ENCODE results near the gene PSD2. TPM values are rescaled to one million over a fixed set of nuclear protein-coding genes. Genes with fewer than 3 reads are reported as not detected.
A peak's percentile ranks its signal among the peaks of the same experiment; 100 is the strongest.

The PSD2 gene
- not detected for total RNA-seq

- ChIA-PET POLR2A (no interaction called here), CTCF (interaction anchor here (1.2 to 1.6 kb wide), 2 partner anchors 8 to 174 kb away, joined by 3 to 4 read pairs; no protein-coding TSS in a partner anchor)
- Mint-ChIP-seq H3K4me3 (no peak within 1 kb of the TSS), H3K27ac (no peak within 1 kb of the TSS), H3K36me3 (ENCODE audit: low read depth) (no peaks in the 10 kb centered on the region), H3K9me3 (no peaks in the 10 kb centered on the region), H3K27me3 (peaks cover 65% of the 10 kb centered on the region), H3K4me1 (no peaks in the 10 kb centered on the region)
- DNase-seq = no peak
Measured at GRCh38 chr5:139795074-139796001, at the start of gene PSD2. Gene PSD2, plus strand, starts transcription at chr5:139795808. Its CDS starts 13,633 bp downstream, at chr5:139809441.

- peaks cover 65% of the 10 kb centered on the region for H3K27me3 Mint-ChIP-seq
- H3K36me3 Mint-ChIP-seq (ENCODE audit: low read depth) = no peaks in the 10 kb centered on the region
- no peak overlapping the region for H3K27ac Mint-ChIP-seq
- ChIA-PET POLR2A (interaction anchor here (0.5 to 1.4 kb wide), 2 partner anchors 102 to 311 kb away, joined by 3 read pairs; no protein-coding TSS in a partner anchor), CTCF (interaction anchor here (1.3 to 1.6 kb wide), 3 partner anchors 19 to 40 kb away, joined by 3 to 8 read pairs (median 4); no protein-coding TSS in a partner anchor)
- peaks cover 22% of the 10 kb centered on the region for H3K4me1 Mint-ChIP-seq
- no peaks in the 10 kb centered on the region for H3K9me3 Mint-ChIP-seq
- H3K4me3 Mint-ChIP-seq = peak overlapping the region; percentile 57
- peak; percentile 40 for DNase-seq
Measured at GRCh38 chr5:139746691-139747582, 48.7 kb upstream of the PSD2 start.

GRCh38 chr5:139747583-139748504, 47.8 kb upstream of the PSD2 start:
- no peaks in the 10 kb centered on the region for H3K9me3 Mint-ChIP-seq
- no peaks in the 10 kb centered on the region for H3K36me3 Mint-ChIP-seq (ENCODE audit: low read depth)
- CTCF ChIA-PET = interaction anchor here (0.7 to 1.5 kb wide), 4 partner anchors 14 to 39 kb away, joined by 3 to 8 read pairs (median 4); no protein-coding TSS in a partner anchor
- POLR2A ChIA-PET = interaction anchor here (1.4 kb wide), 1 partner anchor 103 kb away, joined by 3 read pairs; no protein-coding TSS in a partner anchor
- peaks cover 67% of the 10 kb centered on the region for H3K27me3 Mint-ChIP-seq
- H3K4me1 Mint-ChIP-seq = peaks cover 25% of the 10 kb centered on the region
- H3K4me3 Mint-ChIP-seq = peak overlapping the region; percentile 57
- no peak overlapping the region for H3K27ac Mint-ChIP-seq
- peak; percentile 34 for DNase-seq

- Mint-ChIP-seq H3K9me3 (no peaks in the 10 kb centered on the region), H3K27me3 (peaks cover 68% of the 10 kb centered on the region), H3K27ac (no peak overlapping the region), H3K4me1 (peaks cover 25% of the 10 kb centered on the region), H3K36me3 (ENCODE audit: low read depth) (no peaks in the 10 kb centered on the region), H3K4me3 (no peak overlapping the region)
- DNase-seq = no peak
- CTCF ChIA-PET = interaction anchor here (0.7 to 1.5 kb wide), 3 partner anchors 13 to 27 kb away, joined by 3 to 8 read pairs (median 5); no protein-coding TSS in a partner anchor
- POLR2A ChIA-PET = no interaction called here
Measured at GRCh38 chr5:139748505-139748826, 47.1 kb upstream of the PSD2 start.

GRCh38 chr5:139749242-139749641, 46.4 kb upstream of the PSD2 start:
- Mint-ChIP-seq H3K27ac (no peak overlapping the region), H3K4me3 (no peak overlapping the region)

GRCh38 chr5:139751236-139751635, 44.4 kb upstream of the PSD2 start:
- DNase-seq = no peak
- peaks cover 29% of the 10 kb centered on the region for H3K4me1 Mint-ChIP-seq
- no peak overlapping the region for H3K4me3 Mint-ChIP-seq
- ChIA-PET CTCF (no interaction called here), POLR2A (no interaction called here)
- H3K36me3 Mint-ChIP-seq (ENCODE audit: low read depth) = no peaks in the 10 kb centered on the region
- H3K27me3 Mint-ChIP-seq = peaks cover 67% of the 10 kb centered on the region
- H3K27ac Mint-ChIP-seq = no peak overlapping the region
- H3K9me3 Mint-ChIP-seq = no peaks in the 10 kb centered on the region

More at GRCh38 chr5:139749242-139749641, 46.4 kb upstream of the PSD2 start:
- POLR2A ChIA-PET = interaction anchor here (1.2 kb wide), 1 partner anchor 10 kb away, joined by 3 read pairs; no protein-coding TSS in a partner anchor
- DNase-seq = no peak
- CTCF ChIA-PET = interaction anchor here (1.4 kb wide), 1 partner anchor 17 kb away, joined by 6 read pairs; no protein-coding TSS in a partner anchor
- peaks cover 68% of the 10 kb centered on the region for H3K27me3 Mint-ChIP-seq
- no peaks in the 10 kb centered on the region for H3K9me3 Mint-ChIP-seq
- H3K36me3 Mint-ChIP-seq (ENCODE audit: low read depth) = no peaks in the 10 kb centered on the region
- peaks cover 25% of the 10 kb centered on the region for H3K4me1 Mint-ChIP-seq

GRCh38 chr5:139752506-139753473, 42.8 kb upstream of the PSD2 start:
- H3K27ac Mint-ChIP-seq = no peak overlapping the region
- no peak overlapping the region for H3K4me3 Mint-ChIP-seq
- H3K4me1 Mint-ChIP-seq = peaks cover 16% of the 10 kb centered on the region
- H3K27me3 Mint-ChIP-seq = peaks cover 67% of the 10 kb centered on the region
- no peak for DNase-seq
- H3K9me3 Mint-ChIP-seq = no peaks in the 10 kb centered on the region
- no peaks in the 10 kb centered on the region for H3K36me3 Mint-ChIP-seq (ENCODE audit: low read depth)
- ChIA-PET POLR2A (no interaction called here), CTCF (interaction anchor here (0.6 to 4.3 kb wide), 6 partner anchors 11 to 64 kb away, joined by 3 to 30 read pairs (median 3); no protein-coding TSS in a partner anchor)

GRCh38 chr5:139755892-139756671, 39.5 kb upstream of the PSD2 start:
- H3K9me3 Mint-ChIP-seq = no peaks in the 10 kb centered on the region
- no peaks in the 10 kb centered on the region for H3K36me3 Mint-ChIP-seq (ENCODE audit: low read depth)
- DNase-seq = no peak
- no peak overlapping the region for H3K27ac Mint-ChIP-seq
- CTCF ChIA-PET = interaction anchor here (1.4 to 4.3 kb wide), 3 partner anchors 10 to 19 kb away, joined by 6 to 30 read pairs (median 8); no protein-coding TSS in a partner anchor
- POLR2A ChIA-PET = no interaction called here
- H3K27me3 Mint-ChIP-seq = peaks cover 57% of the 10 kb centered on the region
- H3K4me3 Mint-ChIP-seq = no peak overlapping the region
- peaks cover 9% of the 10 kb centered on the region for H3K4me1 Mint-ChIP-seq

- Mint-ChIP-seq H3K4me3 (no peak overlapping the region), H3K27me3 (peaks cover 60% of the 10 kb centered on the region)
Measured at GRCh38 chr5:139756971-139757370, 38.6 kb upstream of the PSD2 start.

GRCh38 chr5:139757727-139758509, 37.7 kb upstream of the PSD2 start:
- Mint-ChIP-seq H3K27ac (no peak overlapping the region), H3K4me1 (peaks cover 6% of the 10 kb centered on the region), H3K27me3 (peaks cover 61% of the 10 kb centered on the region), H3K4me3 (no peak overlapping the region), H3K36me3 (ENCODE audit: low read depth) (no peaks in the 10 kb centered on the region), H3K9me3 (no peaks in the 10 kb centered on the region)
- CTCF ChIA-PET = interaction anchor here (0.6 to 1.5 kb wide), 3 partner anchors 8 to 23 kb away, joined by 3 to 8 read pairs (median 5); no protein-coding TSS in a partner anchor
- POLR2A ChIA-PET = no interaction called here
- DNase-seq = no peak

More at GRCh38 chr5:139756971-139757370, 38.6 kb upstream of the PSD2 start:
- peaks cover 9% of the 10 kb centered on the region for H3K4me1 Mint-ChIP-seq
- ChIA-PET POLR2A (no interaction called here), CTCF (interaction anchor here (1.4 kb wide), 2 partner anchors 9 to 18 kb away, joined by 6 to 8 read pairs; no protein-coding TSS in a partner anchor)
- no peak for DNase-seq
- no peaks in the 10 kb centered on the region for H3K9me3 Mint-ChIP-seq
- no peaks in the 10 kb centered on the region for H3K36me3 Mint-ChIP-seq (ENCODE audit: low read depth)
- H3K27ac Mint-ChIP-seq = no peak overlapping the region

All from activated CD4-positive, alpha-beta memory T cell treated with anti-CD3 and anti-CD28 coated beads, Interleukin-2, amount 10 ng/mL, durations not matched to agents 7 days and 5 days (primary cell).